ENCODE results near the gene TMEM141. TPM values are rescaled to one million over a fixed set of nuclear protein-coding genes. Genes with fewer than 3 reads are reported as not detected.

The TMEM141 gene
- total and polyA plus RNA-seq, 2 donors (not counting 3 experiments of a cell fraction or from before 2014, with no cell fraction given) = 43.2 to 146 TPM

DNA sequence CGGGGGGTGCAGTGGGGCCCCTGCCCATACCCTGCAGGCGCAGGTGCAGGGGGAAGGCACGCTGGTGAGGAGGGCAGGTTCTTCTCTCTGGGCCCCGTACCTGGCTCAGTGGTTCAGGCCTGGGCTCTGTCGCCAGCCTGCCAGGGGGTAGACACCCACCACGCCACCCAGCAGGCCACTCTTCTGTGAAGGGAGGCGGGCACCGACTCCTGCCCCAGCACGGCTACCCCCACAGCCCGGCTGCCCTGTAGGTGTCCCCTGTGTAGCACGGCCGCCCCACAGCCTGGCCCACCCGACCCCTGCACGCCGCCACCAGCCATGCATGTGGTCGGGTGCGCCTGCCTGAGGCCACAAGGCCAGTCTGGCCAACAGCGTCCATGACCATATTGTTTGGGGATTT is 44.5 kb upstream of the TMEM141 start:
- CTCF ChIA-PET = interaction anchor here (6.0 kb wide), 1 partner anchor 17 kb away, joined by 31 read pairs; no protein-coding TSS in a partner anchor

More for the DNA sequence above, 44.5 kb upstream of the TMEM141 start:
- H4K20me1 ChIP-seq (replicated peaks; ENCODE audit: control insufficient read depth, extremely low read depth, insufficient read depth, low read length) = no peaks in the 10 kb centered on the region
- H3K9me3 ChIP-seq (replicated peaks; ENCODE audit: control insufficient read depth, insufficient read depth, low read length) = no peaks in the 10 kb centered on the region
- POLR2A ChIA-PET = no interaction called here
- H3K79me2 ChIP-seq (ENCODE audit: control insufficient read depth, insufficient read depth, low read length) = no peaks in the 10 kb centered on the region
- FAIRE-seq (no peak), DNase-seq (ENCODE audit: low read depth, low spot score) (no peak)
- H3K9ac ChIP-seq (replicated peaks; ENCODE audit: extremely low read depth, insufficient read depth, low read length) = no peak overlapping the region
- H3K27ac ChIP-seq (ENCODE audit: insufficient read depth, low read depth, low read length) = no peak overlapping the region
- no peaks in the 10 kb centered on the region for H3K36me3 ChIP-seq (ENCODE audit: control insufficient read depth in 2 of 2, extremely low read depth in 1 of 2, insufficient read depth in 2 of 2, low read length in 2 of 2)
- H3K4me1 ChIP-seq (ENCODE audit: control insufficient read depth, extremely low read depth, insufficient read depth, low read length) = no peaks in the 10 kb centered on the region
- no peaks in the 10 kb centered on the region for H3K9me1 ChIP-seq (replicated peaks; ENCODE audit: control insufficient read depth, extremely low read depth, insufficient read depth, low read length)
- TF ChIP-seq, protein P1, sequence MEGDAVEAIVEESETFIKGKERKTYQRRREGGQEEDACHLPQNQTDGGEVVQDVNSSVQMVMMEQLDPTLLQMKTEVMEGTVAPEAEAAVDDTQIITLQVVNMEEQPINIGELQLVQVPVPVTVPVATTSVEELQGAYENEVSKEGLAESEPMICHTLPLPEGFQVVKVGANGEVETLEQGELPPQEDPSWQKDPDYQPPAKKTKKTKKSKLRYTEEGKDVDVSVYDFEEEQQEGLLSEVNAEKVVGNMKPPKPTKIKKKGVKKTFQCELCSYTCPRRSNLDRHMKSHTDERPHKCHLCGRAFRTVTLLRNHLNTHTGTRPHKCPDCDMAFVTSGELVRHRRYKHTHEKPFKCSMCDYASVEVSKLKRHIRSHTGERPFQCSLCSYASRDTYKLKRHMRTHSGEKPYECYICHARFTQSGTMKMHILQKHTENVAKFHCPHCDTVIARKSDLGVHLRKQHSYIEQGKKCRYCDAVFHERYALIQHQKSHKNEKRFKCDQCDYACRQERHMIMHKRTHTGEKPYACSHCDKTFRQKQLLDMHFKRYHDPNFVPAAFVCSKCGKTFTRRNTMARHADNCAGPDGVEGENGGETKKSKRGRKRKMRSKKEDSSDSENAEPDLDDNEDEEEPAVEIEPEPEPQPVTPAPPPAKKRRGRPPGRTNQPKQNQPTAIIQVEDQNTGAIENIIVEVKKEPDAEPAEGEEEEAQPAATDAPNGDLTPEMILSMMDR (IDR thresholded peaks at IDR 0.05; ENCODE audit: extremely low read depth in 1 of 2, insufficient read depth in 1 of 2, low read depth in 1 of 2, low read length in 2 of 2) = no peak
- TF ChIP-seq JUN (IDR thresholded peaks at IDR 0.05; ENCODE audit: borderline replicate concordance, insufficient read depth, insufficient read length, low read depth) (no peak), MYC (IDR thresholded peaks at IDR 0.05; ENCODE audit: low read depth, low read length) (no peak), GATA2 (IDR thresholded peaks at IDR 0.05; ENCODE audit: insufficient read depth, insufficient read length, low read depth, low read length) (no peak), POLR2AphosphoS5 (IDR thresholded peaks at IDR 0.05; ENCODE audit: insufficient read depth, low read depth, low read length) (no peak), FOS (IDR thresholded peaks at IDR 0.05; ENCODE audit: borderline replicate concordance, insufficient read depth, low read length) (no peak), POLR2A (IDR thresholded peaks at IDR 0.05; ENCODE audit: low read depth, low read length) (no peak), EZH2 (IDR thresholded peaks at IDR 0.05; ENCODE audit: borderline replicate concordance, low read depth, low read length, severe bottlenecking) (no peak)
- TF ChIP-seq, protein P2, sequence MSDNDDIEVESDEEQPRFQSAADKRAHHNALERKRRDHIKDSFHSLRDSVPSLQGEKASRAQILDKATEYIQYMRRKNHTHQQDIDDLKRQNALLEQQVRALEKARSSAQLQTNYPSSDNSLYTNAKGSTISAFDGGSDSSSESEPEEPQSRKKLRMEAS (IDR thresholded peaks at IDR 0.05; ENCODE audit: insufficient read depth, insufficient read length) = no peak
- BruUV-seq (replicated peaks) = no TSS peak
- H3K27me3 ChIP-seq (ENCODE audit: control insufficient read depth in 2 of 2, insufficient read depth in 2 of 2, low read length in 2 of 2) = peaks cover 5% of the 10 kb centered on the region in 2 experiments
- dilution Hi-C loops (cut with MboI; ENCODE audit: extremely low pct_ligation_motif_present, low sequenced_read_pairs) = no loop called here
- H3K4me3 ChIP-seq (replicated peaks in 1 of 3; ENCODE audit: insufficient read depth in 1 of 3, low read depth in 1 of 3, low read length in 3 of 3) = no peak overlapping the region
- no peak overlapping the region for H3K4me2 ChIP-seq (ENCODE audit: insufficient read depth, low read length)
- intact Hi-C loops (cut with micrococcal nuclease) = no loop called here
- H2AFZ ChIP-seq (ENCODE audit: low read depth, low read length) = no peak overlapping the region

Data from endothelial cell of umbilical vein (primary cell).